Osteocyte (in vitro differentiated cells): ENCODE data around the gene C2orf76. TPM values are rescaled to one million over a fixed set of nuclear protein-coding genes. Genes with fewer than 3 reads are reported as not detected.

ENCODE experiments used
- DNase-seq: peaks from one replicate; pipeline ENCODE4 v3.0.0; 2021; ENCODE audit warnings: mixed read lengths; ENCODE audit not compliant: unreplicated experiment; ENCODE audit errors: extremely low spot score
- H3K27ac Mint-ChIP-seq: one replicate; pipeline ENCODE4 v1.8.0; 2021; ENCODE audit warnings: mild to moderate bottlenecking, mixed read lengths; ENCODE audit not compliant: unreplicated experiment
- H3K27me3 Mint-ChIP-seq: one replicate; pipeline ENCODE4 v1.8.0; 2021; ENCODE audit warnings: mixed read lengths; ENCODE audit not compliant: unreplicated experiment
- H3K36me3 Mint-ChIP-seq: one replicate; pipeline ENCODE4 v1.8.0; 2021; ENCODE audit warnings: mixed read lengths; ENCODE audit not compliant: unreplicated experiment
- H3K4me1 Mint-ChIP-seq: one replicate; pipeline ENCODE4 v1.8.0; 2021; ENCODE audit warnings: mixed read lengths; ENCODE audit not compliant: unreplicated experiment
- H3K4me3 Mint-ChIP-seq: one replicate; pipeline ENCODE4 v1.8.0; 2021; ENCODE audit warnings: mild to moderate bottlenecking, moderate library complexity, mixed read lengths; ENCODE audit not compliant: unreplicated experiment
- H3K9me3 Mint-ChIP-seq: one replicate; pipeline ENCODE4 v1.8.0; 2021; ENCODE audit warnings: mixed read lengths; ENCODE audit not compliant: unreplicated experiment
- CTCF ChIP-seq: fragments of 200-600 bp; sonication (generic); IDR thresholded peaks from 2 replicates; pipeline ENCODE4 v1.5.0; 2021; ENCODE audit warnings: antibody characterized with exemption, mild to moderate bottlenecking, moderate library complexity
- total RNA-seq: library from RNA; stranded (reverse); gene quantifications from 2 replicates; pipeline ENCODE4 v1.2.1, GENCODE V29; 2021

Gene C2orf76
- total RNA-seq, 1 donor from 2014 or later, result 11.1 TPM

GRCh38 chr2:119365436-119365835 is 1.2 kb downstream of the C2orf76 start:
- Mint-ChIP-seq H3K4me3 (peak overlapping the region; percentile 99), H3K27me3 (no peaks in the 10 kb centered on the region), H3K9me3 (no peaks in the 10 kb centered on the region), H3K27ac (peak overlapping the region; percentile 94), H3K36me3 (peaks cover 10% of the 10 kb centered on the region), H3K4me1 (peaks cover 19% of the 10 kb centered on the region)
- TF ChIP-seq CTCF, result no peak
- DNase-seq, result no peak

GRCh38 chr2:119364798-119365197 is 1.8 kb downstream of the C2orf76 start:
- no peak for TF ChIP-seq CTCF
- no peaks in the 10 kb centered on the region for H3K27me3 Mint-ChIP-seq
- peak overlapping the region; percentile 99 for H3K4me3 Mint-ChIP-seq
- peaks cover 5% of the 10 kb centered on the region for H3K36me3 Mint-ChIP-seq
- H3K9me3 Mint-ChIP-seq, result no peaks in the 10 kb centered on the region
- H3K27ac Mint-ChIP-seq, result no peak overlapping the region
- peaks cover 19% of the 10 kb centered on the region for H3K4me1 Mint-ChIP-seq
- DNase-seq, result no peak

GRCh38 chr2:119360423-119360966 is 6.1 kb downstream of the C2orf76 start:
- no peaks in the 10 kb centered on the region for H3K36me3 Mint-ChIP-seq
- no peak for DNase-seq
- no peak overlapping the region for H3K4me3 Mint-ChIP-seq
- TF ChIP-seq CTCF, result no peak
- no peak overlapping the region for H3K27ac Mint-ChIP-seq
- H3K4me1 Mint-ChIP-seq, result peaks cover 6% of the 10 kb centered on the region
- H3K9me3 Mint-ChIP-seq, result no peaks in the 10 kb centered on the region
- H3K27me3 Mint-ChIP-seq, result no peaks in the 10 kb centered on the region

- DNase-seq, result no peak
- Mint-ChIP-seq H3K4me1 (no peaks in the 10 kb centered on the region), H3K9me3 (no peaks in the 10 kb centered on the region), H3K36me3 (no peaks in the 10 kb centered on the region), H3K27me3 (no peaks in the 10 kb centered on the region), H3K4me3 (no peak overlapping the region), H3K27ac (no peak overlapping the region)
- TF ChIP-seq CTCF, result no peak
Observed at GRCh38 chr2:119359774-119360173, 6.9 kb downstream of the C2orf76 start.

- Mint-ChIP-seq H3K36me3 (no peaks in the 10 kb centered on the region), H3K4me3 (no peak overlapping the region), H3K9me3 (no peaks in the 10 kb centered on the region), H3K4me1 (no peaks in the 10 kb centered on the region), H3K27ac (no peak overlapping the region), H3K27me3 (no peaks in the 10 kb centered on the region)
- DNase-seq, result no peak
- no peak for TF ChIP-seq CTCF
Observed at GRCh38 chr2:119354860-119355259, 11.8 kb downstream of the C2orf76 start.
